H1 (cell line): ENCODE results near the gene PEX16. TPM values are rescaled to one million over a fixed set of nuclear protein-coding genes. Genes with fewer than 3 reads are reported as not detected.

Experiments used
- ATF2 ChIP-seq: IDR thresholded peaks from 2 replicates; pipeline ENCODE4 v1.6.1; 2012; ENCODE audit warnings: low read length, inconsistent platforms
- CBX5 ChIP-seq: fragments of 300-800, 300-1000 bp; sonication (generic); IDR thresholded peaks from 2 replicates; pipeline ENCODE4 v1.7.1; 2016; ENCODE audit warnings: antibody characterized with exemption, low read length, low read depth
- CHD7 ChIP-seq: fragments of 300-600 bp; sonication (generic); IDR thresholded peaks from 2 replicates; pipeline ENCODE4 v1.7.1; 2012; ENCODE audit warnings: low read length, moderate library complexity, mild to moderate bottlenecking, inconsistent platforms; ENCODE audit not compliant: insufficient replicate concordance
- HDAC6 ChIP-seq: IDR thresholded peaks from one replicate; pipeline ENCODE4 v1.7.1; 2012; ENCODE audit warnings: low read depth, mild to moderate bottlenecking, inconsistent platforms, low read length, moderate library complexity
- KDM5A ChIP-seq: fragments of 200-600 bp; IDR thresholded peaks from 2 replicates; pipeline ENCODE4 v1.7.1; 2012; ENCODE audit warnings: mild to moderate bottlenecking, low read length, inconsistent platforms, mixed read lengths
- RAD21 ChIP-seq, 2 experiments: IDR thresholded peaks in 1 of 2; conservative IDR thresholded peaks in 1 of 2; 2 replicates each; pipeline ENCODE4 v1.6.1; 2011; ENCODE audit warnings: low read depth in 2 of 2, low read length in 2 of 2, improper control_type of control experiment in 1 of 2, inconsistent platforms in 1 of 2, mild to moderate bottlenecking in 1 of 2, moderate library complexity in 1 of 2
- RBBP5 ChIP-seq: IDR thresholded peaks from 2 replicates; pipeline ENCODE4 v1.7.1; 2012; ENCODE audit warnings: low read depth, mild to moderate bottlenecking, inconsistent platforms, low read length, moderate library complexity, borderline replicate concordance
- TAF1 ChIP-seq: IDR thresholded peaks from 2 replicates; pipeline ENCODE4 v1.6.1; 2011; ENCODE audit warnings: mild to moderate bottlenecking, low read depth, low read length
- polyA plus RNA-seq, 7 experiments: library from polyadenylated mRNA; depleted of rRNA in 3 of 7; stranded (reverse) in 5 of 7; unstranded in 2 of 7; fragments of >200 nt in 5 of 7; fragments of 200-250 nt in 2 of 7; gene quantifications; 1 replicate in 5 of 7; 2 replicates in 1 of 7; 4 replicates in 1 of 7; pipeline versions ENCODE4 v1.2.1 to v1.2.3, GENCODE V29; 2011 to 2013; ENCODE audit warnings: missing spikeins in 2 of 7, mixed read lengths in 2 of 7
- total RNA-seq: library from RNA; stranded (reverse); fragmentation: NEBNext Ultra II Directional; extraction: Animal tissue kit (Norgen Biotek cat#: 25700); gene quantifications from 2 replicates; pipeline ENCODE4 v1.2.1, GENCODE V29; 2021

PEX16 gene
- total and polyA plus RNA-seq, 2 of the 8 experiments (the other 6 are each of a cell fraction or from before 2014, with no cell fraction given) = 29.2 to 36.0 TPM

- TF ChIP-seq CHD7 = no peak
- TF ChIP-seq ATF2 = no peak
- no peak for TF ChIP-seq RAD21 (IDR thresholded peaks at IDR 0.05 in 1 of 2, conservative IDR thresholded peaks at IDR 0.05 in 1 of 2; ENCODE audit: low read depth in 2 of 2, low read length in 2 of 2)
- 0 out of 2 replicates have a peak, but pooled peaks have one; percentile 20 for TF ChIP-seq TAF1
- no peak for TF ChIP-seq RBBP5
- no peak for TF ChIP-seq CBX5
- no peak for TF ChIP-seq HDAC6
- no peak for TF ChIP-seq KDM5A
Measured at GRCh38 chr11:45885921-45886721, 31.6 kb downstream of the PEX16 start (continued).
